Right ventricle myocardium superior (tissue), 1 donor: ENCODE results near the gene SPDYC. TPM values are rescaled to one million over a fixed set of nuclear protein-coding genes. Genes with fewer than 3 reads are reported as not detected.

ENCODE experiments used
- ATAC-seq: fragments of 200-7000 bp; cut with Tn5 transposase; one replicate; pipeline ENCODE4 v1.9.1; 2020; ENCODE audit warnings: mild to moderate bottlenecking; ENCODE audit not compliant: poor library complexity
- DNase-seq: peaks from one replicate; pipeline ENCODE4 v3.0.0-alpha.2; 2020
- intact Hi-C: fragments of 100-400 bp; cut with DNase I; formaldehyde crosslinking; loops from one replicate; pipeline ENCODE4 v1.11.2; 2022
- total RNA-seq: library from RNA; stranded (reverse); fragmentation: NEBNext Ultra II Directional; extraction: Animal tissue kit (Norgen Biotek cat#: 25700); gene quantifications from one replicate; pipeline ENCODE4 v1.2.1, GENCODE V29; 2021
- donor health status: DM: no; HTN: yes; CAD: no; lungs with severe emphysema.

SPDYC gene
- total RNA-seq, 1 donor from 2014 or later: not detected

- intact Hi-C loops: no loop called here
Measured at GRCh38 chr11:65187971-65188461, 18.0 kb downstream of the SPDYC start.

GRCh38 chr11:65188486-65188885 lies 18.5 kb downstream of the SPDYC start:
- DNase-seq (no peak), ATAC-seq (no peak)
- intact Hi-C loops: no loop called here

More at GRCh38 chr11:65187971-65188461, 18.0 kb downstream of the SPDYC start:
- ATAC-seq (no peak), DNase-seq (no peak)

GRCh38 chr11:65189191-65189590 lies 19.2 kb downstream of the SPDYC start:
- DNase-seq: no peak
- ATAC-seq: no peak
- intact Hi-C loops: no loop called here

GRCh38 chr11:65194564-65194963 lies 24.5 kb downstream of the SPDYC start:
- DNase-seq (no peak), ATAC-seq (no peak)
- intact Hi-C loops: no loop called here

- intact Hi-C loops: no loop called here
- ATAC-seq: no peak
- no peak for DNase-seq
Measured at GRCh38 chr11:65204143-65204542, 34.1 kb downstream of the SPDYC start.

GRCh38 chr11:65204646-65205601 lies 34.9 kb downstream of the SPDYC start:
- no peak for DNase-seq
- intact Hi-C loops: no loop called here
- ATAC-seq: peak; percentile 40

GRCh38 chr11:65205602-65205967 lies 35.6 kb downstream of the SPDYC start:
- intact Hi-C loops: no loop called here
- DNase-seq: no peak
- ATAC-seq: no peak

GRCh38 chr11:65206441-65206841 lies 36.4 kb downstream of the SPDYC start:
- intact Hi-C loops: no loop called here
- DNase-seq (no peak), ATAC-seq (no peak)

- intact Hi-C loops: no loop called here
- DNase-seq: no peak
Measured at GRCh38 chr11:65206901-65207300, 36.9 kb downstream of the SPDYC start.

GRCh38 chr11:65207918-65208784 lies 38.1 kb downstream of the SPDYC start:
- ATAC-seq: no peak
- DNase-seq: no peak
- intact Hi-C loops: no loop called here

More at GRCh38 chr11:65206901-65207300, 36.9 kb downstream of the SPDYC start:
- ATAC-seq: no peak

- DNase-seq (no peak), ATAC-seq (no peak)
- intact Hi-C loops: no loop called here
Measured at GRCh38 chr11:65208785-65209710, 39.0 kb downstream of the SPDYC start.

GRCh38 chr11:65209711-65210360 lies 39.8 kb downstream of the SPDYC start:
- intact Hi-C loops: no loop called here
- ATAC-seq: no peak
- DNase-seq: no peak

- DNase-seq: no peak
- ATAC-seq: no peak
- intact Hi-C loops: no loop called here
Measured at GRCh38 chr11:65210361-65210731, 40.3 kb downstream of the SPDYC start.

GRCh38 chr11:65210748-65211147 lies 40.7 kb downstream of the SPDYC start:
- no peak for ATAC-seq
- DNase-seq: no peak
- intact Hi-C loops: no loop called here

GRCh38 chr11:65211293-65212105 lies 41.5 kb downstream of the SPDYC start:
- DNase-seq (no peak), ATAC-seq (peak; percentile 8)
- intact Hi-C loops: no loop called here

- intact Hi-C loops: no loop called here
- no peak for DNase-seq
- no peak for ATAC-seq
Measured at GRCh38 chr11:65212226-65212801, 42.3 kb downstream of the SPDYC start.
